Mucosa of gallbladder (tissue), 1 donor: ENCODE measurements around the gene PCK2. TPM values are rescaled to one million over a fixed set of nuclear protein-coding genes. Genes with fewer than 3 reads are reported as not detected.

Source experiments
- DNase-seq: peaks from one replicate; pipeline ENCODE4 v3.0.0-alpha.2; 2020; ENCODE audit warnings: low spot score
- total RNA-seq: library from RNA; stranded (reverse); gene quantifications from one replicate; pipeline ENCODE4 v1.2.1, GENCODE V29; 2021
- donor health status: DM: no; HTN: no; CAD: no.

The PCK2 gene
- total RNA-seq, 1 donor from 2014 or later = 28.9 TPM

DNA sequence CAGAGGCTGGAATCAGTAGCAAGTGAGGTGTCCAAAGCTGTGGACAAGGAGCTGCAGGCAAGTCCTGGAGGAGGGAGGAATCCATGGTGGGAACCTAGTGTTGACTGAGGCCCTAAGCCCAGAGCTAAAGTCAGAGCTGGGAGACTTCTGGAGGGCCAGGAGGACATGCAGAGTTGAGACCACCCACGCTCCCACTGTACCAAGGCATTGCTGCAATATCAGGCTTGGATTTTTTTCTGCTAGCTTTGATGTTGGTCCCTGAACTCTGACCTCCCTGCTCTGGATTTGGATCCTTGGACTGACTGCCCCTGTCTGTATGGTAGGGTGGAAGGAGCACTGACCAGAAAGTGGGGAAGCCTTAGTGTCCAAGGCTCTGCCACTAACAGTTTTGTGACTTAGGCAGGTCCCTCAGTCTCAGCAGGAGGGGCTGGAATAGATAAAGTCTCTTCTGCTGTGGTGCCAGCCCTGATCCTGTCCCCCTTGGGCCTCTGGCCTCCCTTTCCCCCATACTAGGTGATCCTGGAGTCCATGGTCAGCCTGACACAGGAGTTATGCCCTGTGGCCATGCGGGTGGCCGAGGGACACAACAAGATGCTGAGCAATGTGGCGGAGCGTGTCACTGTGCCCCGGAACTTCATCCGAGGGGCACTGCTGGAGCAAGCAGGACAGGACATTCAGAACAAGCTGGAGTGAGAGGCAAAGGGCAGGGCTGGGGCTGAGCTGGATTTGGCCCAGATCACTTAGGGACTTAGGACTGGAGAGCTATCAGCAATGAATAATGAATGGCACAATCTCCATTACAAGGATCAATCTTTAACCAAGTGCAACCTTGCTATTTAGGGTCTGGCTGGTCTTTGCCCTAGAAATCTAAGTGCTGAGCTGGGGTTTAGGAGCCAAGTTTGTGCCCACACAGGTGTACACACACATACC lies 32.9 kb upstream of the PCK2 start:
- peak; percentile 44 for DNase-seq

DNA sequence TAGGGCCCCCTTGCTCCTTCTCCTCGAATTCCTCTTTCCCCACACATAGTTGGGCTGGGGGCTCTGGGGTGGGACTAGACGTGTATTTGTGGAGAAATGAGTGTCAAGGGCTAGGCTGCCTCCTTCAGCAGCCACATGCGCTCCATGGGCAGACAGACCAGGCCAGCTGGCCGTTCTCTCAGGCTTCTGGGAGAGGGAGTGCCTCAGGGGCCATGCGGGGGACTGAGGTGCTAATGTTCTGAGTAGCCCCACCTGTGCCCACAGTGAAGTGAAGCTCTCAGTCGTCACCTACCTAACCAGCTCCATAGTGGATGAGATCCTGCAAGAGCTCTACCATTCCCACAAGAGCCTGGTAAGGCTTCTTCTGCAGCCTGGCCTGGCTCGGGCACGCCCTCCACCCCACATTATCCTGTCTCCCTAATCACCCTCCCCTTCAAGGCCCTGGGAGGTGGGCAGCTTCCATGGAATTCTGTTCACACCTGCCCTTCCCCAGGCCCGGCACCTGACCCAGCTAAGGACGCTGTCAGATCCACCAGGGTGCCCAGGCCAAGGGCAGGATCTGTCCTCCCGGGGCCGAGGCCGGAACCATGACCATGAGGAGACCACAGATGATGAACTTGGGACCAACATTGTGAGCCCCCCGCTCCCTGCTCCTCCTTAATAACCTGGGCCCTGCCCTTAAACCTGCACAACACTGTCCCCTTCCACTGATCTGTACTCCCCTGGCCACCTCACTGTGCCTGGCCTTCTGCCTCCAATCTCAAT lies 31.7 kb upstream of the PCK2 start:
- DNase-seq = no peak

GRCh38 chr14:24063263-24063836 lies 30.8 kb upstream of the PCK2 start:
- no peak for DNase-seq

DNA sequence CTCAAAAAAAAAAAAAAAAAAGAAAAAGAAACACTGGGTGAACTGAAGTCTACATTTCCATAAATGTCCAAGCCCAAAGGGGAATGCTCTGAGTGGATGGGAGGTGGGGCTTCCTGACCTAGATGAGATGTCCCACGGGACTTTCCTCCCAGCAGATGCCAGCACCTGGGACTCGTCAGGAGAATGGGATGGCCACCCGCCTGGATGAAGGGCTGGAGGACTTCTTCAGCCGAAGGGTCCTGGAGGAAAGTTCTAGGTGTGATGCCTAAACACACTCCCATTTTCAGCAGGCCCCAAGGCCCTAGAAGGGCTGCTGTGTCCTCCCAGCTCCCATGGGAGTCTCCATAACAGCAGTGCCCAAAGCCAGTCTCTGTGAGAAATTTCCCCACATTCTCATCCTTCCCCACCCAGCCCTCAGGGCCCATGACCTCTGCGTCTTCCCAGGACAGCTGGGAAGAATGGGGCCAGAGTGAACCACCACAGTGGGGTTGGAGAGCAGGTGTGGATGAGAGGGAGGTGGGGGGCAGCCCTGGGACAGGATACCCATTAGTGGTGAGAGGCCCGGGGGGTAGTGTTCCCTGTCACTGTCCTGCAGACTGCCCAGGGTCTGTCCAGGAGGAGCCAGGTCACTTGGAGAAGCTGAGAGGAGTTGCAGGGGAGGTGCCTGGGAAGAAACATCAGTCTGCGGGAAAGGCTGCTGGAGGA lies 29.9 kb upstream of the PCK2 start:
- no peak for DNase-seq

DNA sequence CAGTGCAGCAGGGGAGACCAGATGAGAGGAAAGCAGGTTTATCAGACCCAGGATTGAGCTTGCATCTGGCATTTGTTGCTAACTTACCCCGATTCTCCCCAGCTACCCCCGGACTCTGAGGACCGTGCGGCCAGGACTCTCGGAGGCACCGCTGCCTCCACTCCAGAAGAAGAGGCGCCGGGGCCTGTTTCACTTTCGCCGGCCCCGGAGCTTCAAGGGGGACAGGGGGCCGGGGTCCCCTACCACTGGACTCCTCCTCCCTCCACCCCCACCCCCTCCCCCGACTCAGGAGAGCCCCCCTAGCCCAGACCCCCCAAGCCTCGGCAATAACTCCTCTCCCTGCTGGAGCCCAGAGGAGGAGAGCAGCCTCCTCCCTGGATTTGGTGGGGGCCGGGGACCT lies 29.3 kb upstream of the PCK2 start:
- DNase-seq = no peak

GRCh38 chr14:24065408-24065807 lies 28.7 kb upstream of the PCK2 start:
- no peak for DNase-seq

DNA sequence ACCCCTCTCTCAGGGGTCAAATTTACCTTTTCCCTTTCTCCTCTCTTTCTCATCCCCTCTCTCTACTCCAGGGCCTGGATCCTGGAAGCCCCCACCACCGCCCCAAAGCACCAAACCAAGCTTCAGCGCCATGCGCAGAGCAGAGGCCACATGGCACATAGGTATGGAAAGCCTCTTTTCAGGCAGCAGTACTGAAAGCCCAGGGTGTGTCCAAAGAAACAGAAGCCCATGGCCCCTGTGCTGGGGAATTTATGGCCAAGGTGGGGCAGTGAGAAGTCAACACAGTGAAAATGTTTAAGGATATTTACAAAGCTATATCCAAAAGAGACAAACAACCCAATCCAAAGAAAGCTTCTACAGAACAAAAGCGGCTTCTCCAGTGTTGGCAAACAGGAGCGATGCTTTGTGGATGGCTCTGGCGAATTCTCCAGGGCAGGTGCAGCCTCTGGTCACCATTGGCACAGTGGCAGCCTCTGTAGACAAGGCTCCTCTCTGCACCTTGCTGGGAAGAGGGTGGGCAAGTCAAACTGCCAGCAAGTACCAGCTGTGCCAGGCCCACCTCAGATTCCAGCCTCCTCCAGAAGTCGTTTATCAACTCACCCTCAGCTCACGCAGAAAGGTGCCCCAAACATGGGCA lies 27.5 kb upstream of the PCK2 start:
- DNase-seq = no peak

GRCh38 chr14:24067133-24068082 lies 26.7 kb upstream of the PCK2 start:
- DNase-seq = no peak

DNA sequence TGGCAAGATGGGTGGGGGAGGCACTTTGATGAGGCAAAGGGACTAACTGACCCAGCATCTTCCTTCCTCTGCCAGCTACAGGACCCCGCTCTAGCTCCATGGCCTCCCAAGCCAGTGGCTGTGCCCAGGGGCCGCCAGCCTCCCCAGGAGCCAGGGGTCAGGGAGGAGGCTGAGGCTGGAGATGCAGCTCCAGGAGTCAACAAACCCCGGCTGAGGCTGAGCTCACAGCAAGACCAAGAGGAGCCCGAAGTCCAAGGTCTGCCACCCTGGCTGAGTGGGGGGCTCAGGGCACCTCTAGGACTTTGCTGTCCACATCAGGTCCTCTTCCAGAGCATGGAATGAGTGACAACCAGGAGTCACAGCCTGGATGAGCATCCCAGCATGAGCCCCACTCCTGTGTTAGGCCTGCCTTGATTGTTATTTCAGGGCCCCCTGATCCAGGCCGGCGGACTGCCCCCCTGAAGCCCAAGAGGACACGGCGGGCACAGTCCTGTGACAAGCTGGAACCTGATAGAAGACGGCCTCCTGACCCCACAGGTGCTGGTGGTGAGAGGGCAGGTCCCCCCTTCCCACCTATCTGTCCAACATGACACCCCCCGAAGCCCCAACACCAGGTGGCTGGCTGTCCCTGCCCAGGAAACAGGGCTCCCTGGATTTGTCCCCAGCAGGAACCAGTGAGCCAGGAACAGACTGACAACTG lies 25.2 kb upstream of the PCK2 start:
- no peak for DNase-seq

DNA sequence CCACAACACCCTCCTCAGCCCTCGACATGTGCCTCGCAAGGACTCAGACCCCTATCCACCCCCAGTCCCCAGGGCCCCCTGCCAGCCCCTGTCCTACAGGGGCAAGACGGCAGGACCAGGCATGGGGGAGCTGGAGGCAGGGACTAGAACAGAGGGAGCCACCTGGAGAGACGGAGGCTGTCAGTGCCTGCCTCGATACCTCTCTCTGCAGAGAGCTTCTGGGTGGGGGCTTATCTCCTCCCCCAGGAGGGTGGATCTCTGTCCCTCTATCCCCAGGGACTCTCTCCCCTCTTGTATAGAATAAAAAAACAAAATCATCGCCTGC lies 24.7 kb upstream of the PCK2 start:
- no peak for DNase-seq

DNA sequence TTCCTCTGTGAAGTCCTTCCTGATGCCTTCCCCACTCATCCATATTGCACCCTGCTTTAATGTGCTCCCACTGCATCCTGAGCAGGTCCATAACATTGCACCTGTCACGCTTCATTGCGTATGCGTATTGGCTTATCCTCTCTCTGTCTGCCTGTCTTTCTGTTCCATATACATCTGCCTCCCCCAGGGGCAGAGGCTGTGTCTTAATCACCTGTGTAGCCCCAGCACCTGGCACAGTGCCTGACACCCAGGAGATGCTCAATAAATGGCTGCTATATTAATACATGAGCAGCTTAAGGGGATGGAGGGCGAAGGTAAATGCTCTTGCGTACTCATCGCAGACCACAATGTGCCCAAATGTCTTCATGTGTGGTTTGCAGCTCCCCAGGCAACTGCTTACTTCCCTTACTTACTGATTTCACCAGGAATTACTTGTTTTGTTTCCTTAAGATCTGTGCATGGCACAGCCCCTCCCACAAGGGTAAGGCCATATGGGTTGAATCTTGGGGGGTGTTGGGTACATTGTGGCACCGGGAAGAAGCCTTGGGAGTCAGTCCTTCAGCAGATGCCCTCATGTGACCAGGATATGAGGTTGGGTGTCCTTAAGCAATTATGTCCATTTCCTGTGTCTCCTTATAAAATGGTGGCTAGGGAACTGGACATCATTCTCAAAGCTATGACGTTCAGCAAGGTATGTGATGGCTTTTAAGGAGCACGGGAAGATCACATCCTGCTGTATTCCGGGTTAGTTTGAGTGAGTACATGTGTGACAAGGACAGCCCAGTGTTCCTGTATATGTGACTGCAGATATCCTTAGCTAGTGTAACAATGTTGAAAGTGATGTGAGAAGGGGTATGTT lies 23.6 kb upstream of the PCK2 start:
- DNase-seq = no peak

DNA sequence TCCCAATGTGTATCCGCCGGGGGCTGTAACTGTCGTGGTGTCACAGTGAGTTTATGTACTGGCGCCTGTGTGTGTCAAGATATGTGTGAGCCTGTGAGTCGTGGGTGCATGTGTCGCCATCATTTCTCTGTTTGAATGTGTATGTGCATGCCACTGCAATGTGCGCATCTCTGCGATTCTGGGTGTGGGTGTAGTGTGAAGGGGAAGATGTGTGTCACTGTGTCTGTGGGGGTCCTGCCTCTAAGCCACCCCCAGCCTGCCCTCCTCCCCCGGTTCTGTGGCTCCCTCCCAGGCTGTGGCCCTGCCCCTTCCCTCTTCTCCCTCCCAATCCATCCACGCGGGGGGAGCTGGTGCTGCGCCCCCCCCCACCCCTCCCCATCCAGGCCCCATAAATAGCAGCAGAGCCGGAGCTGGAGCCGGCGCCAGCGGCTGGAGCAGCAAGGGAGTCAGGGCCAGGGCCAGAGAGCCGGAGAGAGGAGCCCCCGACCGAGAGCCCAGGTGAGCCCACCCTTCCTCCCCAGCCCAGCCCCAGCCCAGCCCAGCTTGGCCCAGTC lies 22.9 kb upstream of the PCK2 start, which contains the start of gene CPNE6:
Gene CPNE6 (plus strand): TSS at position 419 of the 554 bp plus-strand sequence. CDS start 1,375 bp downstream, outside the sequence.
- DNase-seq = no peak

DNA sequence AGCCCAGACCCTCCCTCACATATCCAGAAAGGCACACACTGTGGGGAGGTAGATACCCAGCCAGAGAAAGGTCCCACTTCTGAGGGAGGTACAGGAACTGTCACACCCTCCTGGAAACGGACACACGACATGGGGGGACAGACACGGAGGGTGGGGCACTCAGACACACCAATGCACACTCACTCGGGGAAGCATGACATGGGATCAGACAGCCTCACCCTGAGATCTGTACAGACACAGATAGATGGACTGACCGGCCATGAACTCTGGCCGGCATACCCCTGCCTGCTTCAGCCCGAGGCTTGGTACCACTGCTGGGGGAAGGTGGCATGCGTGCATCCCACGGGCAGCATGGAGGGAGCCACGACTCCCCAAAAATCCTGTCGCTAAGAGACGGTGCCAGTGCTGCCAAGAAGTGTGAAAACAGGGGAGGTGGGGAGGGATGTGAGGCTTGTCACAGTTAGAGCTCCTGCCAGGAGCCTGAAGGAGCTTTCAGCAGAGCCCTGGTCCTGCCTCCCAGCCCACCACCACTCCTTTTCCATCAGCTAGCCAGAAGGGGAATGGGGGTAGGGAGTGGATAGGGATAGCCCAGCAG lies 22.2 kb upstream of the PCK2 start:
- no peak for DNase-seq

GRCh38 chr14:24072436-24072835 lies 21.7 kb upstream of the PCK2 start:
- DNase-seq = peak; percentile 75

DNA sequence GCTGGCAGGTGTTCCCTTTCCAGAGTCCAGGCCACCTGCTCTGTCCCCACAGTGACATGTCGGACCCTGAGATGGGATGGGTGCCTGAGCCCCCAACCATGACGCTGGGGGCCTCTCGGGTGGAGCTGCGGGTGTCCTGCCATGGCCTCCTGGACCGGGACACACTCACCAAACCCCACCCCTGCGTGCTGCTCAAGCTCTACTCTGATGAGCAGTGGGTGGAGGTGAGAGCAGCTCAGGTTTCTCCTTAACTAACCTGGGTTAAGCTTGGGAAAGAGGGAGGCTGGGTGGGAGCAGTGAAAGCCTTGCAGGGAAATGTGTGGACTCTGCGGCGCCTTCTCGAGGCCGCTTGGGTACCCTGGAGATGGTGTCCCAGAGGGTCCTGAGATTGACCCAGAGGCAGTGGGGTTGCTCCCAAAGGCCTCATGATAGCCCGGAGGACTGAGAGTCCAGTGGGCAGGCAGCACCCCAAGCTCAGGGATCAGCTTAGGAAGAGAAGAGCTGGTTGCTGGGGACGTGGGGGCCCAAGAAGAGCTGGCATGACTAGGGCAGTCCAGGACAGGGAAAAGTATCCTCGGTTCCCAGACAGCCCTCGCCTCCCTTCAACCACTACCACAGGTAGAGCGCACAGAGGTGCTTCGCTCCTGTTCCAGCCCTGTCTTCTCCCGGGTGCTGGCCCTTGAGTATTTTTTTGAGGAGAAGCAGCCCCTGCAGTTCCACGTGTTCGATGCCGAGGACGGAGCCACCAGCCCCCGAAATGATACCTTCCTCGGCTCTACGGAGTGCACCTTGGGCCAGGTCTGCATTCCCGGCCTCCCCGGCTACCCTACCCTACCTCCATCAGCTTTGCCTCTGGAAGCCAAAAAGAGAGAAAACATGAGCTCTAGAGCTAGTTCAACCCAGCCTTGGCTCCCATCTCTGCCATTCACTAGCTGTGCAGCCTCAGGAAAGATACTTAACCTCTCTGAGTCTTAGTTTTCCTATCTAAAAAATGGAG lies 20.9 kb upstream of the PCK2 start:
- DNase-seq = no peak

GRCh38 chr14:24074625-24075484 lies 19.3 kb upstream of the PCK2 start:
- DNase-seq = peak; percentile 66
